ENCODE data around the gene CDH15. TPM values are rescaled to one million over a fixed set of nuclear protein-coding genes. Genes with fewer than 3 reads are reported as not detected.

Gene CDH15
- total RNA-seq, 1 donor = not detected

- no peaks in the 10 kb centered on the region for H3K9me3 ChIP-seq (ENCODE audit: low read depth, low read length)
- H3K27me3 ChIP-seq (ENCODE audit: insufficient read depth, low read length) = no peaks in the 10 kb centered on the region
- H3K4me3 ChIP-seq (ENCODE audit: low read length) = no peak overlapping the region
- H3K4me1 ChIP-seq (ENCODE audit: insufficient read depth, low read length) = peaks cover 19% of the 10 kb centered on the region
Observed at GRCh38 chr16:89170346-89171215, 967 bp upstream of the CDH15 start.

- H3K27me3 ChIP-seq (ENCODE audit: insufficient read depth, low read length) = no peaks in the 10 kb centered on the region
- H3K4me3 ChIP-seq (ENCODE audit: low read length) = no peak overlapping the region
- peaks cover 17% of the 10 kb centered on the region for H3K4me1 ChIP-seq (ENCODE audit: insufficient read depth, low read length)
Observed at GRCh38 chr16:89172171-89172527, 601 bp downstream of the CDH15 start.

GRCh38 chr16:89172528-89173173, 1.1 kb downstream of the CDH15 start:
- Histone ChIP-seq H3K27me3 (ENCODE audit: insufficient read depth, low read length) (no peaks in the 10 kb centered on the region), H3K9me3 (ENCODE audit: low read depth, low read length) (no peaks in the 10 kb centered on the region), H3K4me3 (ENCODE audit: low read length) (no peak overlapping the region), H3K4me1 (ENCODE audit: insufficient read depth, low read length) (peaks cover 12% of the 10 kb centered on the region)

More at GRCh38 chr16:89172171-89172527, 601 bp downstream of the CDH15 start:
- no peaks in the 10 kb centered on the region for H3K9me3 ChIP-seq (ENCODE audit: low read depth, low read length)

- no peaks in the 10 kb centered on the region for H3K9me3 ChIP-seq (ENCODE audit: low read depth, low read length)
- no peaks in the 10 kb centered on the region for H3K27me3 ChIP-seq (ENCODE audit: insufficient read depth, low read length)
- H3K4me1 ChIP-seq (ENCODE audit: insufficient read depth, low read length) = peaks cover 10% of the 10 kb centered on the region
- H3K4me3 ChIP-seq (ENCODE audit: low read length) = no peak overlapping the region
Observed at GRCh38 chr16:89173174-89173921, 1.8 kb downstream of the CDH15 start.

- Histone ChIP-seq H3K4me1 (ENCODE audit: insufficient read depth, low read length) (peaks cover 10% of the 10 kb centered on the region), H3K27me3 (ENCODE audit: insufficient read depth, low read length) (no peaks in the 10 kb centered on the region), H3K9me3 (ENCODE audit: low read depth, low read length) (no peaks in the 10 kb centered on the region), H3K4me3 (ENCODE audit: low read length) (no peak overlapping the region)
Observed at GRCh38 chr16:89174055-89174827, 2.7 kb downstream of the CDH15 start.

GRCh38 chr16:89174877-89175276, 3.3 kb downstream of the CDH15 start:
- Histone ChIP-seq H3K4me3 (ENCODE audit: low read length) (no peak overlapping the region), H3K9me3 (ENCODE audit: low read depth, low read length) (no peaks in the 10 kb centered on the region), H3K4me1 (ENCODE audit: insufficient read depth, low read length) (peaks cover 10% of the 10 kb centered on the region), H3K27me3 (ENCODE audit: insufficient read depth, low read length) (no peaks in the 10 kb centered on the region)

- Histone ChIP-seq H3K4me3 (ENCODE audit: low read length) (no peak overlapping the region), H3K9me3 (ENCODE audit: low read depth, low read length) (no peaks in the 10 kb centered on the region), H3K27me3 (ENCODE audit: insufficient read depth, low read length) (no peaks in the 10 kb centered on the region), H3K4me1 (ENCODE audit: insufficient read depth, low read length) (peaks cover 6% of the 10 kb centered on the region)
Observed at GRCh38 chr16:89175280-89176146, 4.0 kb downstream of the CDH15 start.

- no peak overlapping the region for H3K4me3 ChIP-seq (ENCODE audit: low read length)
- H3K27me3 ChIP-seq (ENCODE audit: insufficient read depth, low read length) = no peaks in the 10 kb centered on the region
- no peaks in the 10 kb centered on the region for H3K4me1 ChIP-seq (ENCODE audit: insufficient read depth, low read length)
- no peaks in the 10 kb centered on the region for H3K9me3 ChIP-seq (ENCODE audit: low read depth, low read length)
Observed at GRCh38 chr16:89176147-89176690, 4.7 kb downstream of the CDH15 start.

GRCh38 chr16:89176717-89177116, 5.2 kb downstream of the CDH15 start:
- no peak overlapping the region for H3K4me3 ChIP-seq (ENCODE audit: low read length)
- no peaks in the 10 kb centered on the region for H3K27me3 ChIP-seq (ENCODE audit: insufficient read depth, low read length)
- no peaks in the 10 kb centered on the region for H3K4me1 ChIP-seq (ENCODE audit: insufficient read depth, low read length)
- no peaks in the 10 kb centered on the region for H3K9me3 ChIP-seq (ENCODE audit: low read depth, low read length)

GRCh38 chr16:89177501-89177900, 6.0 kb downstream of the CDH15 start:
- H3K9me3 ChIP-seq (ENCODE audit: low read depth, low read length) = no peaks in the 10 kb centered on the region
- H3K27me3 ChIP-seq (ENCODE audit: insufficient read depth, low read length) = no peaks in the 10 kb centered on the region
- no peak overlapping the region for H3K4me3 ChIP-seq (ENCODE audit: low read length)
- H3K4me1 ChIP-seq (ENCODE audit: insufficient read depth, low read length) = no peaks in the 10 kb centered on the region

- Histone ChIP-seq H3K27me3 (ENCODE audit: insufficient read depth, low read length) (no peaks in the 10 kb centered on the region), H3K9me3 (ENCODE audit: low read depth, low read length) (no peaks in the 10 kb centered on the region), H3K4me1 (ENCODE audit: insufficient read depth, low read length) (no peaks in the 10 kb centered on the region), H3K4me3 (ENCODE audit: low read length) (no peak overlapping the region)
Observed at GRCh38 chr16:89178453-89179147, 7.1 kb downstream of the CDH15 start.

- Histone ChIP-seq H3K9me3 (ENCODE audit: low read depth, low read length) (no peaks in the 10 kb centered on the region), H3K4me1 (ENCODE audit: insufficient read depth, low read length) (no peaks in the 10 kb centered on the region), H3K27me3 (ENCODE audit: insufficient read depth, low read length) (no peaks in the 10 kb centered on the region), H3K4me3 (ENCODE audit: low read length) (no peak overlapping the region)
Observed at GRCh38 chr16:89179148-89179484, 7.6 kb downstream of the CDH15 start.

GRCh38 chr16:89179656-89180315, 8.2 kb downstream of the CDH15 start:
- Histone ChIP-seq H3K27me3 (ENCODE audit: insufficient read depth, low read length) (no peaks in the 10 kb centered on the region), H3K9me3 (ENCODE audit: low read depth, low read length) (no peaks in the 10 kb centered on the region), H3K4me3 (ENCODE audit: low read length) (no peak overlapping the region), H3K4me1 (ENCODE audit: insufficient read depth, low read length) (no peaks in the 10 kb centered on the region)

All from mononuclear cell (primary cell).